LoVo (cell line): ENCODE results near the gene GSTP1.
"Not testable (repeated sequence)": the region's sequence is repeated elsewhere in the genome, so short reads cannot be mapped to it uniquely, and the experiment has no call there.

ENCODE experiments used
- DNase-seq: peaks from one replicate; pipeline ENCODE4 v3.0.0-alpha.2; 2016; ENCODE audit warnings: low spot score

Gene GSTP1

GRCh38 chr11:67597963-67598362 is 14.4 kb downstream of the GSTP1 start:
- not testable (repeated sequence) for DNase-seq

- no peak for DNase-seq
Measured at GRCh38 chr11:67599149-67599548, 15.5 kb downstream of the GSTP1 start.

- DNase-seq = no peak
Measured at GRCh38 chr11:67600324-67601029, 16.9 kb downstream of the GSTP1 start.

GRCh38 chr11:67601098-67601497 is 17.5 kb downstream of the GSTP1 start:
- DNase-seq = no peak

GRCh38 chr11:67604119-67604518 is 20.5 kb downstream of the GSTP1 start:
- DNase-seq = not testable (repeated sequence)

GRCh38 chr11:67604815-67605214 is 21.2 kb downstream of the GSTP1 start:
- DNase-seq = no peak

GRCh38 chr11:67605231-67606011 is 21.8 kb downstream of the GSTP1 start:
- DNase-seq = no peak

- DNase-seq = no peak
Measured at GRCh38 chr11:67606093-67606491, 22.5 kb downstream of the GSTP1 start.

GRCh38 chr11:67606492-67607295 is 23.1 kb downstream of the GSTP1 start, which contains the start of gene NDUFV1:
Gene NDUFV1, plus strand, starts transcription at chr11:67606936. Its CDS starts 69 bp downstream, at chr11:67607005.
- peak; percentile 96 for DNase-seq

GRCh38 chr11:67607507-67607906 is 23.9 kb downstream of the GSTP1 start:
- DNase-seq = no peak

GRCh38 chr11:67608486-67608885 is 24.9 kb downstream of the GSTP1 start:
- no peak for DNase-seq

- DNase-seq = no peak
Measured at GRCh38 chr11:67609316-67609715, 25.7 kb downstream of the GSTP1 start.

- DNase-seq = no peak
Measured at GRCh38 chr11:67610302-67610868, 26.8 kb downstream of the GSTP1 start.

GRCh38 chr11:67611165-67611564 is 27.6 kb downstream of the GSTP1 start:
- no peak for DNase-seq

GRCh38 chr11:67611704-67612587 is 28.3 kb downstream of the GSTP1 start:
- no peak for DNase-seq

GRCh38 chr11:67612751-67613150 is 29.1 kb downstream of the GSTP1 start:
- no peak for DNase-seq

- DNase-seq = no peak
Measured at GRCh38 chr11:67613313-67613959, 29.8 kb downstream of the GSTP1 start.

GRCh38 chr11:67613960-67614715 is 30.5 kb downstream of the GSTP1 start:
- peak; percentile 22 for DNase-seq

- DNase-seq = no peak
Measured at GRCh38 chr11:67614730-67615714, 31.4 kb downstream of the GSTP1 start.
